CD4-positive, alpha-beta T cell treated with Interleukin-10 for 1 hour (primary cell): Measurements from ENCODE around the gene THOP1.
"Not testable (repeated sequence)": the region's sequence is repeated elsewhere in the genome, so short reads cannot be mapped to it uniquely, and the experiment has no call there.

Experiments
- DNase-seq: peaks from one replicate; pipeline ENCODE4 v3.0.0-alpha.2; 2020

Gene THOP1

GRCh38 chr19:2817237-2817829 is 32.0 kb downstream of the THOP1 start:
- DNase-seq, result not testable (repeated sequence)

GRCh38 chr19:2819540-2820111 is 34.3 kb downstream of the THOP1 start, which contains the start of gene ZNF554:
TSS of gene ZNF554 (plus strand) at chr19:2819868. CDS start at chr19:2820072, 204 bp downstream.
- peak; percentile 97 for DNase-seq

- DNase-seq, result no peak
Measured at GRCh38 chr19:2820112-2820702, 34.9 kb downstream of the THOP1 start.

GRCh38 chr19:2822846-2823245 is 37.5 kb downstream of the THOP1 start:
- DNase-seq, result no peak

- DNase-seq, result no peak
Measured at GRCh38 chr19:2823646-2824045, 38.3 kb downstream of the THOP1 start.

- DNase-seq, result no peak
Measured at GRCh38 chr19:2824129-2824528, 38.8 kb downstream of the THOP1 start.

- DNase-seq, result no peak
Measured at GRCh38 chr19:2827022-2827421, 41.7 kb downstream of the THOP1 start.

- no peak for DNase-seq
Measured at GRCh38 chr19:2827840-2828489, 42.7 kb downstream of the THOP1 start.

- no peak for DNase-seq
Measured at GRCh38 chr19:2834294-2834871, 49.1 kb downstream of the THOP1 start.

GRCh38 chr19:2837430-2837829 is 52.1 kb downstream of the THOP1 start:
- no peak for DNase-seq

GRCh38 chr19:2840794-2841791 is 55.8 kb downstream of the THOP1 start, which contains the start of gene ZNF555:
TSS of gene ZNF555 (plus strand) at chr19:2841475. CDS start at chr19:2841573, 98 bp downstream.
- DNase-seq, result peak; percentile 99

- no peak for DNase-seq
Measured at GRCh38 chr19:2841855-2842574, 56.7 kb downstream of the THOP1 start.

- DNase-seq, result no peak
Measured at GRCh38 chr19:2845107-2845506, 59.8 kb downstream of the THOP1 start.

GRCh38 chr19:2846180-2846894 is 61.0 kb downstream of the THOP1 start:
- no peak for DNase-seq

- DNase-seq, result no peak
Measured at GRCh38 chr19:2847507-2847906, 62.2 kb downstream of the THOP1 start.

- no peak for DNase-seq
Measured at GRCh38 chr19:2848616-2849015, 63.3 kb downstream of the THOP1 start.

- DNase-seq, result no peak
Measured at GRCh38 chr19:2850256-2850925, 65.1 kb downstream of the THOP1 start.

- DNase-seq, result no peak
Measured at GRCh38 chr19:2852598-2852997, 67.3 kb downstream of the THOP1 start.

GRCh38 chr19:2853015-2853606 is 67.8 kb downstream of the THOP1 start:
- no peak for DNase-seq

GRCh38 chr19:2854849-2855248 is 69.5 kb downstream of the THOP1 start:
- DNase-seq, result no peak
